GM10266 (cell line): ENCODE measurements around the gene CCNB1.
"Not testable (repeated sequence)": the region's sequence is repeated elsewhere in the genome, so short reads cannot be mapped to it uniquely, and the experiment has no call there.

Experiments used
- DNase-seq: peaks from one replicate; pipeline ENCODE4 v3.0.0; 2012; ENCODE audit errors: extremely low spot score
- TF ChIP-seq, protein P1 (sequence below): IDR thresholded peaks from 2 replicates; pipeline ENCODE4 v1.5.1; 2012; ENCODE audit warnings: mild to moderate bottlenecking, low read depth; ENCODE audit not compliant: control insufficient read depth, insufficient read depth; ENCODE audit errors: missing control alignments

Gene CCNB1

DNA sequence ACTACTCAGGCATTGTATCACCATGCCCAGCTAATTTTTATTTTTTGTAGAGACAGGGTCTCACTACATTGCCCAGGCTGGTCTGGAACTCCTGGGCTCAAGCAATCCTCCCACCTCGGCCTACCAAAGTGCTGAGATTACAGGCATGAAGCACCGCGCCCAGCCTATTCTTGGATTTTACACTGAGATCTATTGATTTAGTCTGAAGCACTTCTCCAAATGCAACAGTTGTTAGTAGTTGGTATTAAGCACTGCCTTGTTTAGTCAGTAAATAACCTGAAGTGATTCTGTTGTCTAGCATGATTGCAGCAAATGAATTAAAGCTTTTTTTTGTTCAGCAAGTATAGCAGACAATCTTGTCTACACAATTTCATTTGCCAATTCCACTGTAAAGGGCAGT is 8.9 kb upstream of the CCNB1 start:
- no peak for DNase-seq
- TF ChIP-seq, protein P1, sequence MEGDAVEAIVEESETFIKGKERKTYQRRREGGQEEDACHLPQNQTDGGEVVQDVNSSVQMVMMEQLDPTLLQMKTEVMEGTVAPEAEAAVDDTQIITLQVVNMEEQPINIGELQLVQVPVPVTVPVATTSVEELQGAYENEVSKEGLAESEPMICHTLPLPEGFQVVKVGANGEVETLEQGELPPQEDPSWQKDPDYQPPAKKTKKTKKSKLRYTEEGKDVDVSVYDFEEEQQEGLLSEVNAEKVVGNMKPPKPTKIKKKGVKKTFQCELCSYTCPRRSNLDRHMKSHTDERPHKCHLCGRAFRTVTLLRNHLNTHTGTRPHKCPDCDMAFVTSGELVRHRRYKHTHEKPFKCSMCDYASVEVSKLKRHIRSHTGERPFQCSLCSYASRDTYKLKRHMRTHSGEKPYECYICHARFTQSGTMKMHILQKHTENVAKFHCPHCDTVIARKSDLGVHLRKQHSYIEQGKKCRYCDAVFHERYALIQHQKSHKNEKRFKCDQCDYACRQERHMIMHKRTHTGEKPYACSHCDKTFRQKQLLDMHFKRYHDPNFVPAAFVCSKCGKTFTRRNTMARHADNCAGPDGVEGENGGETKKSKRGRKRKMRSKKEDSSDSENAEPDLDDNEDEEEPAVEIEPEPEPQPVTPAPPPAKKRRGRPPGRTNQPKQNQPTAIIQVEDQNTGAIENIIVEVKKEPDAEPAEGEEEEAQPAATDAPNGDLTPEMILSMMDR = no peak

DNA sequence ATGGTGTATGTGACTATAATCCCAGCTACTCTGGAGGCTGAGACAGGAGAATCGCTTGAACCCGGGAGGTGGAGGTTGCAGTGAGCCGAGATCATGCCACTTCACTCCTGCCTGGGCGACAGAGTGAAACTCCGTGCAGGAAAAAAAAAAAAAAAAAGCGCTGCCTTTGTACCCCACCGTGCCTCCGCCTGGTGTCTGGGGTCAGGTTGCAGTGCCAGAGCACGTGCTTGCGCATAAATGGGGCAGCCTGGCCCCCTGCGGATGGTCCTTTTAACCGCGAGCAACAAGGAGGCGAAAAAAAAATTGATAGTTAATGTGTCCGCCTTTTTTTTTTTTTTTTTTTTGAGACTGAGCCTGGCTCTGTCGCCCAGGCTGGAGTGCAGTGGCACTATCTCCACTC is 6.3 kb upstream of the CCNB1 start:
- TF ChIP-seq, protein P1 = no peak
- no peak for DNase-seq

DNA sequence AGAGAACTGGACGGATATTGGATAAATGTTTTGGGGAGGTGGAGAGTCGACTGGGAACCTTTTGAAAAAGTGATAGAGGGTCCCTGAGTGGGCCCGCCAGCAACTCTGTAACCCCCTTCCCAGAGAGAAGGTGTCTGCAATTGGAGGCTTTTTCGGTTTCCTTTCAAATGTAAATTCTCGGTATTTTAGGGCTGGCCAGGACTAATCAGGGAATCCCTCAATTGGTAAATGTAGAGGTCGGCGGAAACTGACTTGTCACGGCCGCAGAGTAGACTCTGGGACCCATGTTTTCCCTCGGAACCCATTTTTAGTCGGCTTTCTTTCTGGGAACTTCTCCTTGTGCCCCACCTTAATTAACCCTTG is 524 bp downstream of the CCNB1 start:
- TF ChIP-seq, protein P1 = no peak
- DNase-seq = no peak

DNA sequence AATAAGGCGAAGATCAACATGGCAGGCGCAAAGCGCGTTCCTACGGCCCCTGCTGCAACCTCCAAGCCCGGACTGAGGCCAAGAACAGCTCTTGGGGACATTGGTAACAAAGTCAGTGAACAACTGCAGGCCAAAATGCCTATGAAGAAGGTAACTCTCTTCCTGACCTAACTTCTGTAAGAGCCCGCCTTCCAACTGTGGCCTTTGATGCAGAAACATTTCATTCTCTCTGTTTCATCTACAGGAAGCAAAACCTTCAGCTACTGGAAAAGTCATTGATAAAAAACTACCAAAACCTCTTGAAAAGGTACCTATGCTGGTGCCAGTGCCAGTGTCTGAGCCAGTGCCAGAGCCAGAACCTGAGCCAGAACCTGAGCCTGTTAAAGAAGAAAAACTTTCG is 979 bp downstream of the CCNB1 start:
- TF ChIP-seq, protein P1 = no peak
- no peak for DNase-seq

DNA sequence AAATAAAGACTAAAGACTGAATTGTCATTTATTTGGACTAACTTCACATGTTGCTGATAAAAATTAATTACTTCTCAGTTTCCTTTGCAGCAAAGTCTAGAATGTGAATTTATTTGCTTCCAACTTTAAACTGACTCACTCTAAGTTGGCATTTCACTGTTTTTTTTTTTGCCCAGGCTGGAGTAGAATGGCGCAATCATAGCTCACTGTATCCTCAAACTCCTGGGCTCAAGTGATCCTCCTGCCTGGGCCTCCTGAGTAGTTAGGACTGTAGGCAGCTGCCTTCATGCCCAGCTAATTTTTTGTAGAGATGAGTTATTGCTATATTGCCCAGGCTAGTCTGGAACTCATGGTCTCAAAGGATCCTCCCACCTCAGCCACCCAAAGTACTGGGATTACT is 3.5 kb downstream of the CCNB1 start:
- TF ChIP-seq, protein P1 = no peak
- no peak for DNase-seq

DNA sequence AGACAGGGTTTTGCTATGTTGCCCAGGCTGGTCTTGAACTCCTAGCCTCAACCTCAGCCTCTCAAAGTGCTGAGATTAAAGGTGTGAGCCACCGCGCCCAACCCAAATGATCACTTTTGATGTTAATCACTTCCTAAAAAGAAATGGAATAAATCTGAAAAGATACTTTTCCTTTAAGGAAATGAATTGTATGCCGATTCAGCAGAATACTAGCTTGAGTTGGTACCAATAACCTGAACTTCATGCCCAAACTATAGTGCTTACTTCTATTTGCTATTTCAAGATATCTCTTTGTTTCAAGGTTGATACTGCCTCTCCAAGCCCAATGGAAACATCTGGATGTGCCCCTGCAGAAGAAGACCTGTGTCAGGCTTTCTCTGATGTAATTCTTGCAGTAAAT is 4.0 kb downstream of the CCNB1 start:
- TF ChIP-seq, protein P1 = no peak
- DNase-seq = no peak

DNA sequence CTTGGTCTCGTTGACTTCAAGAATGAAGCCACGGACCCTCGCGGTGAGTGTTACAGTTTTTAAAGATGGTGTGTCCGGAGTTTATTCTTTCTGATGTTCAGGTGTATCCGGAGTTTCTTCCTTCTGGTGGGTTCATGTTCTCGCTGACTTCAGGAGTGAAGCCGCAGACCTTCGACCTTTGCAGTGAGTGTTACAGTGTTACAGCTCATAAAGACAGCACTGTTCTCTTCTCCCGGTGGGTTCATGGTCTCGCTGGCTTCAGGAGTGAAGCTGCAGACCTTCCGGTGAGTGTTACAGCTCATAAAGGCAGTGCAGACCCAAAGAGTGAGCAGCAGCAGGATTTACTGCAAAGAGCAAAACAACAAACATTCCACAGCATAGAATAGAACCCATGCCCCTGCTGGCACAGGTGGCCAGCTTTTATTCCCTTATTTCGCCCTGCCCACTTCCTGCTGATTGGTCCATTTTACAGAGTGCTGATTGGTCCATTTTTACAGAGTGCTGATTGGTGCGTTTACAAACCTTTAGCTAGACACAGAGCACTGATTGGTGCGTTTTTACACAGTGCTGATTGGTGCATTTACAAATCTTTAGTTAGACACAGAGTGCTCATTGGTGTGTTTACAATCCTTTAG is 14.8 kb downstream of the CCNB1 start:
- DNase-seq = not testable (repeated sequence)

DNA sequence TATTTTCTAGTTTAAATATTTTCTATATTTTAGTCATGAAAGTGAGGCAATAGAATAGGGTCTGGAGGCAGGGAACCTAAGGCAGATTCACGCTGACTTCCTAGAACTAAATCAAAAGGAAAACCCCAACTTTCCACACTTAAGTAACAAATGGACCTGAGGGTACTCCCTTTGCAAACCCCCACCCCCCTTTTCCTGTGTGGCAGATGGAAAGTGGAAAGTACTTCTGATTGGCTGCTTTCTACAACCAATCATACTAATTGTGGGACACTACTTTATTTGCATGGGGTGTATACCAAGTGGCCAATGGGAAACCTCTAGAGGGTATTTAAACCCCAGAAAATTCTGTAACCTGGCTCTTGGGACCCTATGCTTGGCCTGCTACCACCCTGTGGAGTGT is 17.7 kb downstream of the CCNB1 start:
- TF ChIP-seq, protein P1 = no peak
- DNase-seq = no peak
